Muscle of leg (tissue), 11 donors: Measurements from ENCODE around the gene RPRD2. TPM values are rescaled to one million over a fixed set of nuclear protein-coding genes. Genes with fewer than 3 reads are reported as not detected.
"Not testable (repeated sequence)": the region's sequence is repeated elsewhere in the genome, so short reads cannot be mapped to it uniquely, and the experiment has no call there.

ENCODE experiments used
- DNase-seq: peaks from one replicate; pipeline ENCODE4 v3.0.0; 2013
- H3K27ac ChIP-seq: one replicate; pipeline ENCODE4 v1.5.1; 2013; ENCODE audit warnings: mild to moderate bottlenecking, low read length, control low read depth
- H3K27me3 ChIP-seq: one replicate; pipeline ENCODE4 v1.6.1; 2013; ENCODE audit warnings: low read length; ENCODE audit not compliant: control insufficient read depth, insufficient read depth
- H3K36me3 ChIP-seq: one replicate; pipeline ENCODE4 v1.6.1; 2013; ENCODE audit warnings: low read length; ENCODE audit not compliant: control insufficient read depth, insufficient read depth
- H3K4me1 ChIP-seq: one replicate; pipeline ENCODE4 v1.6.1; 2013; ENCODE audit warnings: low read length; ENCODE audit not compliant: control insufficient read depth, insufficient read depth
- H3K4me3 ChIP-seq: one replicate; pipeline ENCODE4 v1.5.1; 2013; ENCODE audit warnings: low read length, control low read depth
- H3K9me3 ChIP-seq: replicated peaks from 2 replicates; pipeline ENCODE4 v1.6.1; 2013; ENCODE audit warnings: low read depth, low read length; ENCODE audit not compliant: control insufficient read depth
- WGBS: methylation state at CpG from one replicate; pipeline ENCODE4 v1.1.5; 2013; ENCODE audit warnings: missing lambda C conversion rate; ENCODE audit not compliant: insufficient coverage; 5-methylcytosine and 5-hydroxymethylcytosine counted together
- polyA plus RNA-seq, 8 donors: library from polyadenylated mRNA; unstranded; fragments of 120-200 nt; gene quantifications; one replicate each; pipeline versions ENCODE4 v1.2.1 to v1.2.3, GENCODE V29; 2013; ENCODE audit warnings: inconsistent platforms in 1 of 8, low replicate concordance in 1 of 8; ENCODE audit not compliant: insufficient read length in 8 of 8, insufficient read depth in 1 of 8
- total RNA-seq: library from RNA; stranded (reverse); fragments of 120-200 nt; gene quantifications from one replicate; pipeline ENCODE4 v1.2.4, GENCODE V29; 2013

The RPRD2 gene
- total and polyA plus RNA-seq, 9 donors, result 10.2 to 27.3 (median 24.0) TPM

DNA sequence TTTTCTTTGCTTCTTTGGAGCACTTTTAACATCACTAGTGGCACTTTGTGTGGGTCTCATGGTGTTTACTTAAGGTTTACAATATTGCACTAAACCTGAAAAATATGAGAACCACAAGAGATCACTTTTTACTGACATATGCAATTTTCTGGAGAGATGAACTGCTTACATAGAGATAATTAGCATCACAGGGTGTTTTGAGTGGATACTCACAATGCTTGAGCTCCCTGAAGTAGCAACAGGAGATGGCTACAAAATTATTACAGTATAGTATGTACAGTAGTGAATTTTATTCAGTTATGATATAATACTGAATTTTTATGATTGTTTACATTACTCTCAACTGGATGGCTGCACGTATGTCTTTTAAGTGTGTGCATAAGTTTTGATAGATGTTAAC, 22.6 kb downstream of the RPRD2 start:
- H3K9me3 ChIP-seq, result no peaks in the 10 kb centered on the region
- H3K27ac ChIP-seq, result no peak overlapping the region
- no peak overlapping the region for H3K4me3 ChIP-seq
- H3K27me3 ChIP-seq, result no peaks in the 10 kb centered on the region
- no peaks in the 10 kb centered on the region for H3K4me1 ChIP-seq
- H3K36me3 ChIP-seq, result no peaks in the 10 kb centered on the region
- no CpG with 5 or more reads among the region's 1 CpG for WGBS
- no peak for DNase-seq

DNA sequence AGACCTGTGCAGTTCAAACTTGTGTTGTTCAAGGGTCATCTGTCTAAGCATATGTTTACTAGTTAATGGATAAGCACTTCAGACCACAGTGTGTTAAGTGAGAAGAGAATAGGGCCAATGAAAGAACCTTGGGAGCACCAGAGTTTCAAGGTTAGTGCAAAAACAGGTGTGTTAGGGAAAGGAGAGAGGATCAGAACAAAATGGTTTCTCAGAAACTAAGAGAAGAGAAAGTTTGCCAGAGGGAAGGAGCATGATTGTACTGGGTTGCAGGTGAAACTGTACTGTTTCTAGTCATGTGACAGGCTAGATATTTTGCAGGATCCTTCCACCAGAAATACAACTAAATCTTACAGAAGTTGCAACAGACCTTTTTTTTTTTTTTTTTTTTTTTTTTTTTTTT, 23.3 kb downstream of the RPRD2 start:
- DNase-seq, result no peak
- Histone ChIP-seq H3K36me3 (no peaks in the 10 kb centered on the region), H3K27ac (no peak overlapping the region), H3K4me1 (no peaks in the 10 kb centered on the region), H3K4me3 (no peak overlapping the region), H3K27me3 (no peaks in the 10 kb centered on the region), H3K9me3 (no peaks in the 10 kb centered on the region)

DNA sequence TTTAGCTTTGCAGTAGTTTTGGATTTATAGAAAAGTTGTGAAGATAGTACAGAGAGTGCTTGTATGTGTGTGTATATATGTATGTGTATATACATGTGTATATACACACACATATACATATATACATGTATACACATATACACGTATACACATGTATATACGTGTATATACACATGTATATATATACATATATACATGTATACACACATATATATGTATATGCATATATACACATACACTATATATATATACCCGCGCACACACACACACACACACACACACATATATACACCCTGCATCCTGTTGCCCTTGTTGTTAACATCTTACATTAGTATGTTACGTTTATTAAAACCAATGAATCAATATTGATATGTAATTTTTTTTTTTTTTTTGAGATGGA, 24.3 kb downstream of the RPRD2 start:
- no peaks in the 10 kb centered on the region for H3K36me3 ChIP-seq
- no CpG with 5 or more reads among the region's 5 CpGs for WGBS

DNA sequence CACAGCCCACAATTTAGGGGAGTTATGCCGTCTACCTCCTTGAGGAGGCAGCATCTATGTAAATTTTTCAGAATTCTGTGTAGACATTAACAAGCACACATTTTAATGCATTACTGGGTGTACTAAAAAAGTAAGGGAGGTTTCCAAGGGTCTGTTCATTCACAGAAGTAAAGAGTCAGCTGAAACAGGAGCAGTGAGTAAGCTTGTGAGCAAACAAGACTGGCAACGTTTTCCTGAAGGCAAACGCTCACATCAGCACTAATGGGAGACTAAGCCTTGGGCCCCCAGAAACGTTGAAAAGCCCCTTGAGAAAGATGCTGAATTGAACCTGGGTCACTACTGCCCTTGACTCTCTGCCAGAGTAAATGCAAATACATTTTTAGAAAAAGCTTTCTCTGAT, 25.7 kb downstream of the RPRD2 start:
- no peaks in the 10 kb centered on the region for H3K4me1 ChIP-seq
- no peaks in the 10 kb centered on the region for H3K27me3 ChIP-seq
- no peaks in the 10 kb centered on the region for H3K9me3 ChIP-seq
- H3K27ac ChIP-seq, result no peak overlapping the region
- no peak overlapping the region for H3K4me3 ChIP-seq
- WGBS, result 31% methylated on average over 3 of the region's 4 CpGs
- no peaks in the 10 kb centered on the region for H3K36me3 ChIP-seq
- DNase-seq, result no peak

More for the DNA sequence above, 24.3 kb downstream of the RPRD2 start:
- Histone ChIP-seq H3K4me1 (no peaks in the 10 kb centered on the region), H3K27me3 (no peaks in the 10 kb centered on the region), H3K27ac (no peak overlapping the region), H3K9me3 (no peaks in the 10 kb centered on the region), H3K4me3 (no peak overlapping the region)
- no peak for DNase-seq

DNA sequence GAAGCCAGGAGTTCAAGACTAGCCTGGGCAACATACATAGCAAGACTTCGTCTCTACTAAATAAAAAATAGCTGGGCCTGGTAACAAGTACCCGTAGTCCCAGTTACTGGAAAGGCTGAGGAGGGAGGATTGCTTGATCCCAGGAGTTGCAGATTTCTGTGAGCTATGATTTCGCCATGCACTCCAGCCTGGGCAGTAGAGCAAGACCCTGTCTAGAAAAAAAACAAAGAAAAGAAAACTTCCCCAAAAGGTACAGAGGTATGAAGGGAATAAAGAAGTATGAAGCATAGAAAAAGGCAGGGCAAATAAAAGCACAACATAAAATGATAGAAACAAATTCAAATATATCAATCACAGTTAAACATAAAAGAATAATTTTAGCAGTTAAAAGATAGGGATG, 28.7 kb downstream of the RPRD2 start:
- no peaks in the 10 kb centered on the region for H3K27me3 ChIP-seq
- DNase-seq, result no peak
- no peak overlapping the region for H3K4me3 ChIP-seq
- no peak overlapping the region for H3K27ac ChIP-seq
- no peaks in the 10 kb centered on the region for H3K9me3 ChIP-seq
- H3K4me1 ChIP-seq, result no peaks in the 10 kb centered on the region
- no peaks in the 10 kb centered on the region for H3K36me3 ChIP-seq
- WGBS, result no CpG with 5 or more reads among the region's 3 CpGs

DNA sequence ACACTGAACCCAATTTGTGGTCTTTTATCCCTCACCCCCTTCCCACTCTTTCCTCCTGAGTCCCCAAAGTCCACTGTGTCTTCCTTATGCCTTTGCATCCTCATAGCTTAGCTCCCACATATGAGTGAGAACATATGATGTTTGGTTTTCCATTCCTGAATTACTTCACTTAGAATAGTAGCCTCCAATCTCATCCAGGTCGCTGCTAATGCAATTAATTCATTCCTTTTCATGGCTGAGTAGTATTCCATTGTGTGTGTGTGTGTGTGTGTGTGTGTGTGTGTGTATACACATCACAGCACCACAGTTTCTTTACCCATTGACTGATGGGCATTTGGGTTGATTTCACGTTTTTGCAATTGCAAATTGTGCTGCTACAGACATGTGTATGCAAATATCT, 31.2 kb downstream of the RPRD2 start:
- WGBS, result no CpG with 5 or more reads among the region's 2 CpGs
- DNase-seq, H3K27me3 ChIP-seq, H3K36me3 ChIP-seq, H3K9me3 ChIP-seq, H3K4me3 ChIP-seq, H3K27ac ChIP-seq, H3K4me1 ChIP-seq: not testable (repeated sequence)

DNA sequence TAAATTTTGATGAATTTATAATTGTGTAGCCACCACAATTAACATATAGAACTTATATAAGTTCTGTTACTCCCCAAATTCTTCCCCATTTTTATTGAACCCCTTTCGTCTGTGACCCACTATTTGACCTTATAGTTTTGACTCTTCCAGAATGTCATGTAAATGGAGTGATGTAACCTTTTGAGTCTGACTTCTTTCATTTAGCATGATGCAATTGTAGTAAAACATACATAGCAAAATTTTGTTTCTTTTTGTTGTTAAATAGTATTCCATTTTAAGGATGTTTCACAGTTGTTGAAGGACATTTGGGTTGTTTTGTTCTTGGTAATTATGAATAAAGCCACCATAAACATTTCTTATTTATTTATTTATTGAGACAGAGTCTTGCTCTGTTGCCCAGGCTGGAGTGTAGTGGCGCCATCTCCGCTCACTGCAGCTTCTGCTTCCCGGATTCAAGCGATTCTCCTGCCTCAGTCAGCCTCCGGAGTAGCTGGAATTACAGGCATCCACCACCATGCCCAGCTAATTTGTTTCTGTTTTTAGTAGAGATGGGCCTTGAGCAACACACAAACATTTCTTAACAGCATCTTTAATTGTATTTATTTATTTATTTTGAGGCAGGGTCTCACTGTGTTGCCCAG, 33.6 kb downstream of the RPRD2 start:
- no CpG with 5 or more reads among the region's 6 CpGs for WGBS
- no peak for DNase-seq
- no peak overlapping the region for H3K4me3 ChIP-seq
- H3K27me3 ChIP-seq, result no peaks in the 10 kb centered on the region
- peaks cover 3% of the 10 kb centered on the region for H3K36me3 ChIP-seq
- no peak overlapping the region for H3K27ac ChIP-seq
- H3K4me1 ChIP-seq, result no peaks in the 10 kb centered on the region
- H3K9me3 ChIP-seq, result peaks cover 2% of the 10 kb centered on the region

DNA sequence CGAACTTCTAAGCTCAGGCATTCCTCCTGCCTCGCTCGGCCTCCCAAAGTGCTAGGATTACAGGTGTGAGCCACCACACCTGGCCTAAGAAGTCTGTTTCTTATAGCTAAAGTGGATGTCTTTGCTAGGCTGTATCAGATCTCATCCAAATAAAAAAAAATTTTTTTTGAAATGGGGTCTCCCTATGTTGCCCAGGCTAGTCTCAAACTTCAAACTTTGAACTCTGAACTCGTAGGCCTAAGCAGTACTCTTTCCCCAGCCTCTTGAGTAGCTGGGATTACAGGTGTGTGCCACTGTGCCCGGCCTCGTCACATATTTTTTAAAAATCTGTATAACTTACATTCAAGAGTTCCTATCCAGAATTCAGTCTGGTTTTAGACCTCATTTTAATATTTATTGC, 40.5 kb downstream of the RPRD2 start:
- WGBS, result 80% methylated on average over 2 of the region's 6 CpGs
- DNase-seq, result no peak
- Histone ChIP-seq H3K9me3 (peaks cover 2% of the 10 kb centered on the region), H3K4me1 (no peaks in the 10 kb centered on the region), H3K4me3 (no peak overlapping the region), H3K27ac (no peak overlapping the region), H3K36me3 (peaks cover 3% of the 10 kb centered on the region), H3K27me3 (no peaks in the 10 kb centered on the region)

DNA sequence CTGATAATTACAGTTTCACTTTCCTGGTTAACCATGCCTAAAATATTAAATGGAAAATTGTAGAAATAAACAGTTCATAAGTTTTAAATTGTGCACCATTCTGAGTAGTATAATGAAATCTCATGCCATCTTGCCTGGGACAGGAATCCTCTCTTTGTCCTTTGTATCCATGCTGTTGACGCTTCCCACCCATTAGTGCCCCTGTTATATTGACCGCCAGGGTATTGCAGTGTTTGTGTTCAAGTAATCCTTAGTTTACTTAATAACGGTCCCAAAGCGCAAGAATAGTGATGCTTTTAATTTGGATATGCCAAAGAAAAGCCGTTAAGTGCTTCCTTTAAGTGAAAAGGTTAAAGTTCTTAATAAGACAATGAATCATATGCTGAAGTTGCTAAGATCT, 41.7 kb downstream of the RPRD2 start:
- Histone ChIP-seq H3K36me3 (no peaks in the 10 kb centered on the region), H3K27ac (no peak overlapping the region), H3K27me3 (no peaks in the 10 kb centered on the region), H3K4me1 (no peaks in the 10 kb centered on the region), H3K4me3 (no peak overlapping the region), H3K9me3 (no peaks in the 10 kb centered on the region)
- no CpG with 5 or more reads among the region's 5 CpGs for WGBS
- DNase-seq, result no peak

DNA sequence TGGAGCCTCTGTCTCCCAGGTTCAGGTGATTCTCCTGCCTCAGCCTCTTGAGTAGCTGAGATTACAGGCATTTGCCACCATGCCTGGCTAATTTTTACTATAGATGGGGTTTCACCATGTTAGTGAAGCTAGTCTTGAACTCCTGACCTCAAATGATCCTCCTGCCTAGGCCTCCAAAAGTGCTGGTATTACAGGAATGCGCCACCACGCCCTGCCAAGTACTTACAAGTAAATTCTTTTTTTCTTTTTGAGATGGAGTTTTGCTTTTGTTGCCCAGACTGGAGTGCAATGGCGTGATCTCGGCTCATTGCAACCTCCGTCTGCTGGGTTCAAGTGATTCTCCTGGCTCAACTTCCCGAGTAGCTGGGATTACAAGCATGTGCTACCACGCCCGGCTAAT, 42.5 kb downstream of the RPRD2 start:
- H3K9me3 ChIP-seq, result no peaks in the 10 kb centered on the region
- H3K4me3 ChIP-seq, result no peak overlapping the region
- DNase-seq, result no peak
- H3K27me3 ChIP-seq, result no peaks in the 10 kb centered on the region
- no peaks in the 10 kb centered on the region for H3K36me3 ChIP-seq
- H3K4me1 ChIP-seq, result no peaks in the 10 kb centered on the region
- 92% methylated on average over 8 of the region's 8 CpGs for WGBS
- H3K27ac ChIP-seq, result no peak overlapping the region

DNA sequence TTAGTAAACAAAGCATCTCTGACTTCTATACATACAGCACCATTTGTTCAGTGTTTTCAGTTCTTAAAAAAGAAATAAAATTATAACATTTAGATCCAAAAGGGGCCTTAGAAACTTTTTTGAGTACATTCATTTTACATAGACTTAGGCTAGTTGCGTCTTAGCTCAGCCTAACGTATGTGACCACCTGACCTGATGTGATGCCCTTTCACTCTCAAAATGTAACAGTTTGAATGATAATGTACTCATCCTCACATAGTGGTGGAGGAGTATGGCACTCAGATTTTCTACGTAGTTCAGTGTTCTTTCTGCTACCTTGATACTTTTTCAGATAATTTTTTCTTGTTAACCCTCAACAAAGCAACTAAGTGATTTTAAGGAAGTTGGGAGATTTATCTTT, 43.4 kb downstream of the RPRD2 start:
- Histone ChIP-seq H3K36me3 (no peaks in the 10 kb centered on the region), H3K4me3 (no peak overlapping the region), H3K9me3 (no peaks in the 10 kb centered on the region), H3K4me1 (no peaks in the 10 kb centered on the region), H3K27me3 (no peaks in the 10 kb centered on the region), H3K27ac (no peak overlapping the region)
- no peak for DNase-seq
- no CpG with 5 or more reads among the region's 3 CpGs for WGBS
